ENCODE results near the gene DYRK4. TPM values are rescaled to one million over a fixed set of nuclear protein-coding genes. Genes with fewer than 3 reads are reported as not detected.

The DYRK4 gene
- total RNA-seq, 2 donors from 2014 or later: 10.9 to 16.6 TPM

- 100% methylated on average over 2 of the region's 2 CpGs; no CpG with 5 or more reads in 1 of the 2 experiments for WGBS, 2 experiments (ENCODE audit: insufficient coverage in 1 of 2, insufficient read length in 1 of 2)
- peaks cover 1% of the 10 kb centered on the region for H3K9me3 Mint-ChIP-seq
- H3K4me3 ChIP-seq (ENCODE audit: low read length): no peak overlapping the region
- H3K27me3 Mint-ChIP-seq (ENCODE audit: insufficient read depth): no peaks in the 10 kb centered on the region
- no peaks in the 10 kb centered on the region for H3K27me3 ChIP-seq (ENCODE audit: control insufficient read depth, insufficient read depth, low read length, poor library complexity, severe bottlenecking)
- H3K9ac ChIP-seq (ENCODE audit: extremely low read depth, low read length, poor library complexity, severe bottlenecking): no peak overlapping the region
- TF ChIP-seq, protein P1, sequence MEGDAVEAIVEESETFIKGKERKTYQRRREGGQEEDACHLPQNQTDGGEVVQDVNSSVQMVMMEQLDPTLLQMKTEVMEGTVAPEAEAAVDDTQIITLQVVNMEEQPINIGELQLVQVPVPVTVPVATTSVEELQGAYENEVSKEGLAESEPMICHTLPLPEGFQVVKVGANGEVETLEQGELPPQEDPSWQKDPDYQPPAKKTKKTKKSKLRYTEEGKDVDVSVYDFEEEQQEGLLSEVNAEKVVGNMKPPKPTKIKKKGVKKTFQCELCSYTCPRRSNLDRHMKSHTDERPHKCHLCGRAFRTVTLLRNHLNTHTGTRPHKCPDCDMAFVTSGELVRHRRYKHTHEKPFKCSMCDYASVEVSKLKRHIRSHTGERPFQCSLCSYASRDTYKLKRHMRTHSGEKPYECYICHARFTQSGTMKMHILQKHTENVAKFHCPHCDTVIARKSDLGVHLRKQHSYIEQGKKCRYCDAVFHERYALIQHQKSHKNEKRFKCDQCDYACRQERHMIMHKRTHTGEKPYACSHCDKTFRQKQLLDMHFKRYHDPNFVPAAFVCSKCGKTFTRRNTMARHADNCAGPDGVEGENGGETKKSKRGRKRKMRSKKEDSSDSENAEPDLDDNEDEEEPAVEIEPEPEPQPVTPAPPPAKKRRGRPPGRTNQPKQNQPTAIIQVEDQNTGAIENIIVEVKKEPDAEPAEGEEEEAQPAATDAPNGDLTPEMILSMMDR (conservative IDR thresholded peaks at IDR 0.05): peak; percentile 98
- H3K4me3 Mint-ChIP-seq: no peak overlapping the region
- H3K4me1 ChIP-seq (ENCODE audit: control insufficient read depth, insufficient read depth, low read length): no peaks in the 10 kb centered on the region
- DNase-seq: no peak
- no peaks in the 10 kb centered on the region for H3K9me3 ChIP-seq (ENCODE audit: control insufficient read depth, low read length)
- H3K4me1 Mint-ChIP-seq: no peaks in the 10 kb centered on the region
- peaks cover 41% of the 10 kb centered on the region for H3K36me3 Mint-ChIP-seq (ENCODE audit: low read depth)
- H3K27ac Mint-ChIP-seq: no peak overlapping the region
- H3K36me3 ChIP-seq (ENCODE audit: control insufficient read depth, insufficient read depth, low read length): peaks cover 38% of the 10 kb centered on the region
- no peak overlapping the region for H3K27ac ChIP-seq (ENCODE audit: low read depth, low read length)
Measured at GRCh38 chr12:4526923-4527546, 35.0 kb upstream of the DYRK4 start.

- Mint-ChIP-seq H3K27ac (no peak overlapping the region), H3K4me3 (no peak overlapping the region), H3K27me3 (ENCODE audit: insufficient read depth) (no peaks in the 10 kb centered on the region), H3K36me3 (ENCODE audit: low read depth) (peaks cover 13% of the 10 kb centered on the region), H3K9me3 (no peaks in the 10 kb centered on the region), H3K4me1 (no peaks in the 10 kb centered on the region)
- Histone ChIP-seq H3K9me3 (ENCODE audit: control insufficient read depth, low read length) (no peaks in the 10 kb centered on the region), H3K4me1 (ENCODE audit: control insufficient read depth, insufficient read depth, low read length) (no peaks in the 10 kb centered on the region), H3K4me3 (ENCODE audit: low read length) (no peak overlapping the region), H3K36me3 (ENCODE audit: control insufficient read depth, insufficient read depth, low read length) (peaks cover 44% of the 10 kb centered on the region), H3K27ac (ENCODE audit: low read depth, low read length) (no peak overlapping the region), H3K27me3 (ENCODE audit: control insufficient read depth, insufficient read depth, low read length, poor library complexity, severe bottlenecking) (no peaks in the 10 kb centered on the region), H3K9ac (ENCODE audit: extremely low read depth, low read length, poor library complexity, severe bottlenecking) (no peak overlapping the region)
- no peak for DNase-seq
- TF ChIP-seq, protein P1 (conservative IDR thresholded peaks at IDR 0.05): no peak
- 100% methylated on average over 1 of the region's 1 CpG; no CpG with 5 or more reads in 1 of the 2 experiments for WGBS, 2 experiments (ENCODE audit: insufficient coverage in 1 of 2, insufficient read length in 1 of 2)
Measured at GRCh38 chr12:4530160-4530559, 31.8 kb upstream of the DYRK4 start.

- H3K9me3 ChIP-seq (ENCODE audit: control insufficient read depth, low read length): no peaks in the 10 kb centered on the region
- no peak for DNase-seq
- TF ChIP-seq, protein P1 (conservative IDR thresholded peaks at IDR 0.05): no peak
- no peak overlapping the region for H3K4me3 ChIP-seq (ENCODE audit: low read length)
- H3K27me3 ChIP-seq (ENCODE audit: control insufficient read depth, insufficient read depth, low read length, poor library complexity, severe bottlenecking): no peaks in the 10 kb centered on the region
- H3K36me3 ChIP-seq (ENCODE audit: control insufficient read depth, insufficient read depth, low read length): peaks cover 46% of the 10 kb centered on the region
- Mint-ChIP-seq H3K27me3 (ENCODE audit: insufficient read depth) (no peaks in the 10 kb centered on the region), H3K4me3 (no peak overlapping the region), H3K36me3 (ENCODE audit: low read depth) (peaks cover 10% of the 10 kb centered on the region), H3K27ac (no peak overlapping the region), H3K9me3 (no peaks in the 10 kb centered on the region), H3K4me1 (no peaks in the 10 kb centered on the region)
- WGBS, 2 experiments (ENCODE audit: insufficient coverage in 1 of 2, insufficient read length in 1 of 2): 89 to 96% methylated on average over 4 to 6 of the region's 6 CpGs
- H3K4me1 ChIP-seq (ENCODE audit: control insufficient read depth, insufficient read depth, low read length): no peaks in the 10 kb centered on the region
- H3K9ac ChIP-seq (ENCODE audit: extremely low read depth, low read length, poor library complexity, severe bottlenecking): no peak overlapping the region
- no peak overlapping the region for H3K27ac ChIP-seq (ENCODE audit: low read depth, low read length)
Measured at GRCh38 chr12:4530982-4531586, 30.9 kb upstream of the DYRK4 start.

All from endodermal cell (in vitro differentiated cells).